ENCODE measurements around the gene WWC2. TPM values are rescaled to one million over a fixed set of nuclear protein-coding genes. Genes with fewer than 3 reads are reported as not detected.
"Not testable (repeated sequence)": the region's sequence is repeated elsewhere in the genome, so short reads cannot be mapped to it uniquely, and the experiment has no call there.

The WWC2 gene
- total RNA-seq, 4 donors from 2014 or later, result 4.5 to 10.7 (median 8.6) TPM

DNA sequence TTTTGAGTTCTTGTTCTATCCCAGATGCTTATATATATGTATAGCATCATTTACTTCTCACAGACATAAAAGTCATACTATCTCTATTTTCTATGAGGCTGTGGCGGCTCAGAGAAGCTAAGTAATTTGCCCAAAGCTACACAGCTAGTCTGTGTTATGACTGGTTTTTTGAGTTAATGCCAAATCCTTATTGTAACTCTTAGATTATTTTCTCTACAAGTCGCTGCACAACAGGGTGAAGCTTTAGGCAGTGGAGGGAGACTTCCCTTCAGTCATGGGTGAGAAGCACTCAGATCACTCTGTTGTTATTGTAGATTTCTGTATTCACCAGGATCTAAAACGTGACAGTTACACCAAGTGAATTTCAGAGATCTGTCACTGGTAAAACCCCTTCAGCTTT lies 48.1 kb downstream of the WWC2 start:
- intact Hi-C loops (cut with DNase I; ENCODE audit: low total_unique reads) (no loop called here), in situ Hi-C loops (cut with MboI; ENCODE audit: low sequenced_read_pairs in 4 of 4) (no loop called here)
- no peak for ATAC-seq

DNA sequence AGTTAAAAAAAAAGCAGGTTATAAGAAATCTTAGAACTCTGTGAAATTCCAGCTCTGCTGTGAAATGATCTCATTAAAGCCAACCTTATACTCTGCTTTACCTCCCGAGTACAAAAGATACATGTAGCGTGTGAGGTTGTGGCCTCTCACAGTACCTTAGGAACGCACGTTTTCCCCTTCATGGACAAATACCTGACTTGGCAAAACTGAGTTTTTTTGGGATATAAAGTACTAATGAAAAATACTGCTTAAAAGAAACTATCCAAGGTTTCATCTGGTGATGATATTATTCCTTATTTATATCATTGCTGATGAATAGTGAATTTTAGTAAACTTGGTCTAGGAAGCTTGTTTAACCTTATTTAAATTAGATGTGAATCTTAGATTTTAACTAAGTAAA lies 48.9 kb downstream of the WWC2 start:
- H3K4me1 ChIP-seq, result peaks cover under 1 to 6% of the 10 kb centered on the region in 2 donors
- H3K36me3 ChIP-seq, result no peaks in the 10 kb centered on the region
- intact Hi-C loops (cut with DNase I; ENCODE audit: low total_unique reads) (no loop called here), in situ Hi-C loops (cut with MboI; ENCODE audit: low sequenced_read_pairs in 4 of 4) (no loop called here)
- TF ChIP-seq, protein P1, sequence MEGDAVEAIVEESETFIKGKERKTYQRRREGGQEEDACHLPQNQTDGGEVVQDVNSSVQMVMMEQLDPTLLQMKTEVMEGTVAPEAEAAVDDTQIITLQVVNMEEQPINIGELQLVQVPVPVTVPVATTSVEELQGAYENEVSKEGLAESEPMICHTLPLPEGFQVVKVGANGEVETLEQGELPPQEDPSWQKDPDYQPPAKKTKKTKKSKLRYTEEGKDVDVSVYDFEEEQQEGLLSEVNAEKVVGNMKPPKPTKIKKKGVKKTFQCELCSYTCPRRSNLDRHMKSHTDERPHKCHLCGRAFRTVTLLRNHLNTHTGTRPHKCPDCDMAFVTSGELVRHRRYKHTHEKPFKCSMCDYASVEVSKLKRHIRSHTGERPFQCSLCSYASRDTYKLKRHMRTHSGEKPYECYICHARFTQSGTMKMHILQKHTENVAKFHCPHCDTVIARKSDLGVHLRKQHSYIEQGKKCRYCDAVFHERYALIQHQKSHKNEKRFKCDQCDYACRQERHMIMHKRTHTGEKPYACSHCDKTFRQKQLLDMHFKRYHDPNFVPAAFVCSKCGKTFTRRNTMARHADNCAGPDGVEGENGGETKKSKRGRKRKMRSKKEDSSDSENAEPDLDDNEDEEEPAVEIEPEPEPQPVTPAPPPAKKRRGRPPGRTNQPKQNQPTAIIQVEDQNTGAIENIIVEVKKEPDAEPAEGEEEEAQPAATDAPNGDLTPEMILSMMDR (IDR thresholded peaks at IDR 0.05 in 4 of 5, conservative IDR thresholded peaks at IDR 0.05 in 1 of 5), result no peak
- TF ChIP-seq POLR2A (IDR thresholded peaks at IDR 0.05), result no peak
- H3K27ac ChIP-seq, result no peak overlapping the region
- H3K4me3 ChIP-seq, result no peak overlapping the region
- no peaks in the 10 kb centered on the region for H3K27me3 ChIP-seq
- no peak for ATAC-seq
- H3K9me3 ChIP-seq, result no peaks in the 10 kb centered on the region
- DNase-seq, result no peak

More for the DNA sequence above, 48.1 kb downstream of the WWC2 start:
- Histone ChIP-seq H3K9me3 (no peaks in the 10 kb centered on the region), H3K27ac (no peak overlapping the region), H3K27me3 (no peaks in the 10 kb centered on the region), H3K4me1 (peaks cover 8 to 14% of the 10 kb centered on the region in 2 donors), H3K4me3 (no peak overlapping the region), H3K36me3 (no peaks in the 10 kb centered on the region)
- TF ChIP-seq, protein P1 (IDR thresholded peaks at IDR 0.05 in 4 of 5, conservative IDR thresholded peaks at IDR 0.05 in 1 of 5), result no peak
- TF ChIP-seq POLR2A (IDR thresholded peaks at IDR 0.05), result no peak
- no peak for DNase-seq

DNA sequence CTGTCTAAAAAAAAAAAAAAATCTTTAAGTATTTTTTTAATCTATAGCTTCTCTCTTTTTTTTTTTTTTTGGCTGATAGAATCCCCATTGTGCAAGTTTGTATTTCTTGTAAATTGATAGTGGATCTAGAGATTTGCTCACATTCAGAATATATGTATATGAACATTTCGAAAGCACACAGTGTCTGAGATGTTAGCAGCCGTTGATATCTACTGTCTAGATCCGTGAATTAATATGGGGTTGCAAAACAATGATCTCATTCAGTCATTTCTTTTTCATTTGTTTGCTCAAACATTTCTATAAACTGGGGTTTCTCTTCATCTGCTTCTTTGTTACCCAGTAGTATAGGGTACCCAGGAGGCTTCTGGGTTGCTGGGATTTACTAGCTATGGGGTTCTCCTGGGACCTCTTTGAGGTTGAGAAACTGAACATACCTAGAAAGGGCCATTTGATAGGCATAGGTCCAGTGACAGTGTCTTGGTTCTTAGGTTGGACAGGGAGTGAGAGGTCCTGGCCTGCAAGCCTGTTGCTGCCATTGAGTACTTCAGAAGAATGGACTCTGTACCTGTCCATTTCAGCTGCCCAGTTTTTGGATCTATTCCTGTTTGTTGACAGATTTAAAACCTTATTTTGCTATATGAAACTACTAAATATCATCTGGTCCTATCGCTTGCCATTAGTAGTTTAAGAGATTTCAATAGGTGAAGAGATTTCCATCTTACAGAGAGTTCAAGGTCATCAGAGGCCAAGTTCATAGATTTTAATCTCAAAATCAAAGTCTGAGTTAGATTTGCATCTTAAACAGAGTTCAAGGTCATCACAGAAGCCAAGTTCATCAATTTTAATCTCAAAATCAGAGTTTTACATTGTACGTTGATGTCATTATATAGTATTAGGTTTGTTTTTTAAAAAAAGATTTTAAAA lies 50.8 kb downstream of the WWC2 start:
- Histone ChIP-seq H3K27ac (no peak overlapping the region), H3K4me3 (no peak overlapping the region), H3K27me3 (no peaks in the 10 kb centered on the region), H3K4me1 (peaks cover 0 to 2% of the 10 kb centered on the region in 2 donors), H3K36me3 (no peaks in the 10 kb centered on the region), H3K9me3 (no peaks in the 10 kb centered on the region)
- TF ChIP-seq, protein P1 (IDR thresholded peaks at IDR 0.05 in 4 of 5, conservative IDR thresholded peaks at IDR 0.05 in 1 of 5), result no peak
- TF ChIP-seq POLR2A (IDR thresholded peaks at IDR 0.05), result no peak
- no peak for DNase-seq
- intact Hi-C loops (cut with DNase I; ENCODE audit: low total_unique reads) (no loop called here), in situ Hi-C loops (cut with MboI; ENCODE audit: low sequenced_read_pairs in 4 of 4) (no loop called here)
- no peak for ATAC-seq

DNA sequence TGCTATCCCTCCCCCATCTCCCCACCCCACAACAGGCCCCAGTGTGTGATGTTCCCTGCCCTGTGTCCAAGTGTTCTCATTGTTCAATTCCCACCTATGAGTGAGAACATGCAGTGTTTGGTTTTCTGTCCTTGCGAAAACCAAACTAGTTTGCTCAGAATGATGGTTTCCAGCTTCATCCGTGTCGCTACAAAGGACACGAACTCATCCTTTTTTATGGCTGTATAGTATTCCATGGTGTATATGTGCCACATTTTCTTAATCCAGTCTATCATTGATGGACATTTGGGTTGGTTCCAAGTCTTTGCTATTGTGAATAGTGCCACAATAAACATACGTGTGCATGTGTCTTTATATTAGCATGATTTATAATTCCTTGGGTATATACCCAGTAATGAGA lies 51.6 kb downstream of the WWC2 start:
- H3K4me1 ChIP-seq; H3K27ac ChIP-seq; H3K27me3 ChIP-seq; H3K4me3 ChIP-seq; H3K9me3 ChIP-seq; in situ Hi-C loops (cut with MboI; ENCODE audit: low sequenced_read_pairs in 4 of 4); H3K36me3 ChIP-seq; intact Hi-C loops (cut with DNase I; ENCODE audit: low total_unique reads); DNase-seq; ATAC-seq: not testable (repeated sequence)

DNA sequence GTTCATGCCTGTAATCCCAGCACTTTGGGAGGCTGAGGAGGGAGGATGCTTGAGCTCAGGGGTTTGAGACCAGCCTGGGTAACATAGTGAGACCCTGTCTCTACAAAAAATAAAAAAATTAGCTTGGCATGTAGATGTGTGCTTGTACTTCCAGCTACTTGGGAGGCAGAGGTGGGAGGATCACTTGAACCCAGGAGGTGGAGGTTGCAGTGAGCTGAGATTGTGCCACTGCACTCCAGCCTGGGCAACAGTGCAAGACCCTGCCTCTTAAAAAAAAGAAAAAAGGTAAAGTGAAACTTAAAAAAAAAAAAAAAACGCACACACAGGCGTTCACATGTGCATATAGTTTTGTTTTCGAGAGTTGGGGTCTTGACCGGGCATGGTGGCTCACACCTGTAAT lies 53.2 kb downstream of the WWC2 start:
- H3K36me3 ChIP-seq; ATAC-seq; H3K27ac ChIP-seq; in situ Hi-C loops (cut with MboI; ENCODE audit: low sequenced_read_pairs in 4 of 4); H3K9me3 ChIP-seq; H3K4me1 ChIP-seq; H3K27me3 ChIP-seq; H3K4me3 ChIP-seq; intact Hi-C loops (cut with DNase I; ENCODE audit: low total_unique reads); DNase-seq: not testable (repeated sequence)

Data from gastrocnemius medialis (tissue), 4 donors.